Measurements from ENCODE around the gene CARS2. TPM values are rescaled to one million over a fixed set of nuclear protein-coding genes. Genes with fewer than 3 reads are reported as not detected.
A peak's percentile ranks its signal among the peaks of the same experiment; 100 is the strongest.

CARS2 gene
- total RNA-seq, 3 donors from 2014 or later (not counting 1 experiment from before 2014, with no cell fraction given): 65.3 to 77.3 (median 73.0) TPM

- no peaks in the 10 kb centered on the region for H3K9me3 Mint-ChIP-seq
- no peaks in the 10 kb centered on the region for H3K4me1 Mint-ChIP-seq
- ATAC-seq (no peak), DNase-seq (no peak)
- Histone ChIP-seq H3K36me3 (ENCODE audit: control insufficient read depth, insufficient read depth, low read length) (peaks cover 51% of the 10 kb centered on the region), H3K27ac (ENCODE audit: low read length) (no peak overlapping the region), H3K27me3 (ENCODE audit: control insufficient read depth, insufficient read depth, low read length) (no peaks in the 10 kb centered on the region), H3K9me3 (ENCODE audit: control insufficient read depth, insufficient read depth, low read length) (no peaks in the 10 kb centered on the region), H3K4me3 (ENCODE audit: low read length) (no peak overlapping the region), H3K4me1 (ENCODE audit: control insufficient read depth, insufficient read depth, low read length) (peaks cover 11% of the 10 kb centered on the region)
- H3K4me3 Mint-ChIP-seq: no peak overlapping the region
- intact Hi-C loops (cut with micrococcal nuclease): no loop called here
- H3K36me3 Mint-ChIP-seq: no peaks in the 10 kb centered on the region
- no peaks in the 10 kb centered on the region for H3K27me3 Mint-ChIP-seq (ENCODE audit: low read depth in 2 of 2)
- H3K27ac Mint-ChIP-seq: no peak overlapping the region
- WGBS (ENCODE audit: insufficient coverage): 95% methylated on average over 15 of the region's 15 CpGs
- no peak for TF ChIP-seq CTCF (IDR thresholded peaks at IDR 0.05)
Observed at GRCh38 chr13:110645750-110646149, 60.2 kb downstream of the CARS2 start.

GRCh38 chr13:110644892-110645521, 60.9 kb downstream of the CARS2 start:
- H3K9me3 Mint-ChIP-seq: no peaks in the 10 kb centered on the region
- H3K36me3 ChIP-seq (ENCODE audit: control insufficient read depth, insufficient read depth, low read length): peaks cover 47% of the 10 kb centered on the region
- intact Hi-C loops (cut with micrococcal nuclease): no loop called here
- no peaks in the 10 kb centered on the region for H3K27me3 ChIP-seq (ENCODE audit: control insufficient read depth, insufficient read depth, low read length)
- H3K27me3 Mint-ChIP-seq (ENCODE audit: low read depth in 2 of 2): no peaks in the 10 kb centered on the region
- H3K27ac ChIP-seq (ENCODE audit: low read length): no peak overlapping the region
- ATAC-seq (peak in 2 of 3 donors; percentile 82 to 92), DNase-seq (peak in 1 of 2 donors; percentile 72)
- peaks cover 11% of the 10 kb centered on the region for H3K4me1 ChIP-seq (ENCODE audit: control insufficient read depth, insufficient read depth, low read length)
- no peak overlapping the region for H3K4me3 Mint-ChIP-seq
- no peaks in the 10 kb centered on the region for H3K9me3 ChIP-seq (ENCODE audit: control insufficient read depth, insufficient read depth, low read length)
- no peaks in the 10 kb centered on the region for H3K36me3 Mint-ChIP-seq
- 54% methylated on average over 28 of the region's 28 CpGs for WGBS (ENCODE audit: insufficient coverage)
- TF ChIP-seq CTCF (IDR thresholded peaks at IDR 0.05): no peak
- no peaks in the 10 kb centered on the region for H3K4me1 Mint-ChIP-seq
- no peak overlapping the region for H3K4me3 ChIP-seq (ENCODE audit: low read length)
- H3K27ac Mint-ChIP-seq: no peak overlapping the region

GRCh38 chr13:110643768-110644421, 62.0 kb downstream of the CARS2 start:
- no peak overlapping the region for H3K27ac Mint-ChIP-seq
- intact Hi-C loops (cut with micrococcal nuclease): no loop called here
- no peak overlapping the region for H3K4me3 ChIP-seq (ENCODE audit: low read length)
- H3K4me1 ChIP-seq (ENCODE audit: control insufficient read depth, insufficient read depth, low read length): peaks cover 11% of the 10 kb centered on the region
- H3K9me3 ChIP-seq (ENCODE audit: control insufficient read depth, insufficient read depth, low read length): no peaks in the 10 kb centered on the region
- H3K27ac ChIP-seq (ENCODE audit: low read length): no peak overlapping the region
- H3K4me3 Mint-ChIP-seq: no peak overlapping the region
- no peaks in the 10 kb centered on the region for H3K4me1 Mint-ChIP-seq
- DNase-seq (no peak), ATAC-seq (no peak)
- 92% methylated on average over 13 of the region's 13 CpGs for WGBS (ENCODE audit: insufficient coverage)
- H3K27me3 Mint-ChIP-seq (ENCODE audit: low read depth in 2 of 2): no peaks in the 10 kb centered on the region
- H3K27me3 ChIP-seq (ENCODE audit: control insufficient read depth, insufficient read depth, low read length): no peaks in the 10 kb centered on the region
- no peak for TF ChIP-seq CTCF (IDR thresholded peaks at IDR 0.05)
- H3K36me3 ChIP-seq (ENCODE audit: control insufficient read depth, insufficient read depth, low read length): peaks cover 53% of the 10 kb centered on the region
- H3K9me3 Mint-ChIP-seq: no peaks in the 10 kb centered on the region
- H3K36me3 Mint-ChIP-seq: no peaks in the 10 kb centered on the region

Measured in natural killer cell (primary cell).